ENCODE measurements around the gene ZFAND4.
"Not testable (repeated sequence)": the region's sequence is repeated elsewhere in the genome, so short reads cannot be mapped to it uniquely, and the experiment has no call there.

- TF ChIP-seq CTCF (conservative IDR thresholded peaks at IDR 0.05 in 1 of 2, IDR thresholded peaks at IDR 0.05 in 1 of 2; ENCODE audit: extremely low read depth in 1 of 2, insufficient read depth in 1 of 2, low read depth in 1 of 2, low read length in 2 of 2); EZH2 (IDR thresholded peaks at IDR 0.05; ENCODE audit: borderline replicate concordance, low read length): not testable (repeated sequence)
Measured at GRCh38 chr10:45721503-45721902, 48.9 kb upstream of the ZFAND4 start.
